ENCODE data around the gene SHE. TPM values are rescaled to one million over a fixed set of nuclear protein-coding genes. Genes with fewer than 3 reads are reported as not detected.

SHE gene
- total RNA-seq, 1 experiment from 2014 or later: not detected

DNA sequence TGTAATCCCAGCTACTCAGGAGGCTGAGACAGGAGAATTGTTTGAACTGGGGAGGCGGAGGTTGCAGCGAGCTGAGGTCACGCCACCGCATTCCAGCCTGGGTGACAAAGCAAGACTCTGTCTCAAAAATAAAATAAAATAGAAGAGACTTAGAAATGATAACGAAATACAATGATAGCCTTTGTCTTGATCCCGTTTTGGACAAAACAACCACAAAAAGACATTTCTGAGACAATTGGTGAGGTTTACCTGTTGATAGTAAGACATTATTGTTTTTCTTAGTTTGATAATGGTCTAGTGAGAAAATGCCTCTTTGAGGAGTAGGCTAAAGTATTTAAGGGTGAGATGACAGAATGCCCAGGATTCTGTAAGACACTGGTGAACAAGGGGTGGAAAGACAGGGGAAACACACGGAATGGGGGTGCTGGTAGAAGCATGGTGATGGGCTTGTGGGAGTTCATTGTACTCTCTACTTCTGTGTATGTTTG lies 11.9 kb upstream of the SHE start:
- intact Hi-C loops (cut with micrococcal nuclease): no loop called here
- CTCF ChIA-PET: no interaction called here
- Histone ChIP-seq H3K36me3 (ENCODE audit: control insufficient read depth in 1 of 2, insufficient read depth in 2 of 2, low read length in 2 of 2) (no peaks in the 10 kb centered on the region), H3K27me3 (ENCODE audit: insufficient read depth, low read length) (no peaks in the 10 kb centered on the region), H3K9me2 (ENCODE audit: insufficient read depth) (no peaks in the 10 kb centered on the region), H3K27ac (ENCODE audit: low read depth, low read length) (no peak overlapping the region), H3K9me3 (ENCODE audit: control insufficient read depth in 1 of 2, insufficient read depth in 1 of 2, low read depth in 1 of 2, low read length in 2 of 2) (no peaks in the 10 kb centered on the region), H3K4me1 (ENCODE audit: control insufficient read depth in 1 of 2, insufficient read depth in 2 of 2, low read length in 2 of 2) (0 out of 4 replicates have a peak, but pooled peaks cover 0 to 3% of the 10 kb centered on the region in 2 experiments), H3K4me3 (replicated peaks in 1 of 2; ENCODE audit: low read depth in 1 of 2, low read length in 2 of 2) (no peak overlapping the region), H3K9ac (ENCODE audit: low read length) (no peak overlapping the region), H3K4me2 (ENCODE audit: low read length) (no peak overlapping the region), H4K20me1 (ENCODE audit: insufficient read depth) (no peaks in the 10 kb centered on the region), H3K79me2 (ENCODE audit: insufficient read depth, low read length) (no peaks in the 10 kb centered on the region), H2AFZ (ENCODE audit: low read depth, low read length, poor library complexity, severe bottlenecking) (no peak overlapping the region)
- RAD21 ChIA-PET (ENCODE audit: low non-redundant PET in 1 of 2, low total read pairs in 2 of 2, uncharacterized antibody in 2 of 2, unreplicated experiment in 2 of 2): interaction anchor here in 1 of 2 experiments (0.6 kb wide), 1 partner anchor 810 kb away, joined by 3 read pairs; no protein-coding TSS in a partner anchor
- POLR2A ChIA-PET: no interaction called here
- ATAC-seq (no peak), DNase-seq (ENCODE audit: low read depth, low spot score) (no peak)
- no peak for TF ChIP-seq ZFX (IDR thresholded peaks at IDR 0.05)
- BruUV-seq (replicated peaks): no TSS peak

DNA sequence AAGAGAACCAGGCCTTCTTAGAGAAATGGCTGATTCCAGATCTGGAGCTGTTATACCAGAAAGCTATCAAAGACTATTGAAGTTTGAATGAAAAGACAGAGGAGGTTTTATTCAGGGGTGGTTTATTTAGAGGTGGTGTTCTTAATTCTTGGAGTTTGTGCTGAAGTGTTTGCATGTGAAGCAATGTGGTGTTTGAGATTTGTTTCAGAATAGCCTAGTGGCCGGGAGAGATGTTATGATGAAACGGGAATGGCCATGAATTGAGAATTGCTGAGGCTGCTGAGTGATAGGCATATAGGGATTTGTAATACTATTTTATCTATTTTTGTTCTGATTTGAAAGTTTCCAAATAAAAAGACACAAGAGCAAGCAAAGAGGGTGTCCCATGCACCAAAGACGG lies 10.5 kb upstream of the SHE start:
- H4K20me1 ChIP-seq (ENCODE audit: insufficient read depth): no peaks in the 10 kb centered on the region
- RAD21 ChIA-PET (ENCODE audit: low non-redundant PET in 1 of 2, low total read pairs in 2 of 2, uncharacterized antibody in 2 of 2, unreplicated experiment in 2 of 2): no interaction called here
- TF ChIP-seq, protein P1, sequence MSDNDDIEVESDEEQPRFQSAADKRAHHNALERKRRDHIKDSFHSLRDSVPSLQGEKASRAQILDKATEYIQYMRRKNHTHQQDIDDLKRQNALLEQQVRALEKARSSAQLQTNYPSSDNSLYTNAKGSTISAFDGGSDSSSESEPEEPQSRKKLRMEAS (IDR thresholded peaks at IDR 0.05): no peak
- TF ChIP-seq CBX3 (IDR thresholded peaks at IDR 0.05; ENCODE audit: low read depth) (no peak), POLR2A (IDR thresholded peaks at IDR 0.05; ENCODE audit: borderline replicate concordance, extremely low read depth, insufficient read depth, insufficient read length) (no peak), YY1 (IDR thresholded peaks at IDR 0.05; ENCODE audit: extremely low read depth, insufficient replicate concordance, low read depth, low read length) (no peak), ZNF274 (IDR thresholded peaks at IDR 0.05; ENCODE audit: low read depth, low read length) (no peak), SIN3A (IDR thresholded peaks at IDR 0.05; ENCODE audit: low read depth) (no peak), ZFX (IDR thresholded peaks at IDR 0.05) (no peak), SP1 (IDR thresholded peaks at IDR 0.05; ENCODE audit: low read depth) (no peak), EZH2 (IDR thresholded peaks at IDR 0.05) (no peak)
- TF ChIP-seq, protein P2, sequence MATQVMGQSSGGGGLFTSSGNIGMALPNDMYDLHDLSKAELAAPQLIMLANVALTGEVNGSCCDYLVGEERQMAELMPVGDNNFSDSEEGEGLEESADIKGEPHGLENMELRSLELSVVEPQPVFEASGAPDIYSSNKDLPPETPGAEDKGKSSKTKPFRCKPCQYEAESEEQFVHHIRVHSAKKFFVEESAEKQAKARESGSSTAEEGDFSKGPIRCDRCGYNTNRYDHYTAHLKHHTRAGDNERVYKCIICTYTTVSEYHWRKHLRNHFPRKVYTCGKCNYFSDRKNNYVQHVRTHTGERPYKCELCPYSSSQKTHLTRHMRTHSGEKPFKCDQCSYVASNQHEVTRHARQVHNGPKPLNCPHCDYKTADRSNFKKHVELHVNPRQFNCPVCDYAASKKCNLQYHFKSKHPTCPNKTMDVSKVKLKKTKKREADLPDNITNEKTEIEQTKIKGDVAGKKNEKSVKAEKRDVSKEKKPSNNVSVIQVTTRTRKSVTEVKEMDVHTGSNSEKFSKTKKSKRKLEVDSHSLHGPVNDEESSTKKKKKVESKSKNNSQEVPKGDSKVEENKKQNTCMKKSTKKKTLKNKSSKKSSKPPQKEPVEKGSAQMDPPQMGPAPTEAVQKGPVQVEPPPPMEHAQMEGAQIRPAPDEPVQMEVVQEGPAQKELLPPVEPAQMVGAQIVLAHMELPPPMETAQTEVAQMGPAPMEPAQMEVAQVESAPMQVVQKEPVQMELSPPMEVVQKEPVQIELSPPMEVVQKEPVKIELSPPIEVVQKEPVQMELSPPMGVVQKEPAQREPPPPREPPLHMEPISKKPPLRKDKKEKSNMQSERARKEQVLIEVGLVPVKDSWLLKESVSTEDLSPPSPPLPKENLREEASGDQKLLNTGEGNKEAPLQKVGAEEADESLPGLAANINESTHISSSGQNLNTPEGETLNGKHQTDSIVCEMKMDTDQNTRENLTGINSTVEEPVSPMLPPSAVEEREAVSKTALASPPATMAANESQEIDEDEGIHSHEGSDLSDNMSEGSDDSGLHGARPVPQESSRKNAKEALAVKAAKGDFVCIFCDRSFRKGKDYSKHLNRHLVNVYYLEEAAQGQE (IDR thresholded peaks at IDR 0.05; ENCODE audit: low read depth): no peak
- TF ChIP-seq, protein P3, sequence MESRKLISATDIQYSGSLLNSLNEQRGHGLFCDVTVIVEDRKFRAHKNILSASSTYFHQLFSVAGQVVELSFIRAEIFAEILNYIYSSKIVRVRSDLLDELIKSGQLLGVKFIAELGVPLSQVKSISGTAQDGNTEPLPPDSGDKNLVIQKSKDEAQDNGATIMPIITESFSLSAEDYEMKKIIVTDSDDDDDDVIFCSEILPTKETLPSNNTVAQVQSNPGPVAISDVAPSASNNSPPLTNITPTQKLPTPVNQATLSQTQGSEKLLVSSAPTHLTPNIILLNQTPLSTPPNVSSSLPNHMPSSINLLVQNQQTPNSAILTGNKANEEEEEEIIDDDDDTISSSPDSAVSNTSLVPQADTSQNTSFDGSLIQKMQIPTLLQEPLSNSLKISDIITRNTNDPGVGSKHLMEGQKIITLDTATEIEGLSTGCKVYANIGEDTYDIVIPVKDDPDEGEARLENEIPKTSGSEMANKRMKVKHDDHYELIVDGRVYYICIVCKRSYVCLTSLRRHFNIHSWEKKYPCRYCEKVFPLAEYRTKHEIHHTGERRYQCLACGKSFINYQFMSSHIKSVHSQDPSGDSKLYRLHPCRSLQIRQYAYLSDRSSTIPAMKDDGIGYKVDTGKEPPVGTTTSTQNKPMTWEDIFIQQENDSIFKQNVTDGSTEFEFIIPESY (IDR thresholded peaks at IDR 0.05; ENCODE audit: extremely low read depth, insufficient replicate concordance, low read length): no peak
- DNase-seq (ENCODE audit: low read depth, low spot score) (no peak), ATAC-seq (no peak)
- H3K36me3 ChIP-seq (ENCODE audit: control insufficient read depth in 1 of 2, insufficient read depth in 2 of 2, low read length in 2 of 2): no peaks in the 10 kb centered on the region
- no peak overlapping the region for H3K27ac ChIP-seq (ENCODE audit: low read depth, low read length)
- H2AFZ ChIP-seq (ENCODE audit: low read depth, low read length, poor library complexity, severe bottlenecking): no peak overlapping the region
- no peak overlapping the region for H3K9ac ChIP-seq (ENCODE audit: low read length)
- CTCF ChIA-PET: interaction anchor here (0.8 kb wide), 1 partner anchor 21 kb away, joined by 3 read pairs; no protein-coding TSS in a partner anchor
- 0 out of 2 replicates have a peak, but pooled peaks cover 5% of the 10 kb centered on the region for H3K27me3 ChIP-seq (ENCODE audit: insufficient read depth, low read length)
- 0 out of 4 replicates have a peak, but pooled peaks cover 0 to 3% of the 10 kb centered on the region in 2 experiments for H3K4me1 ChIP-seq (ENCODE audit: control insufficient read depth in 1 of 2, insufficient read depth in 2 of 2, low read length in 2 of 2)
- no peaks in the 10 kb centered on the region for H3K79me2 ChIP-seq (ENCODE audit: insufficient read depth, low read length)
- H3K9me2 ChIP-seq (ENCODE audit: insufficient read depth): no peaks in the 10 kb centered on the region
- no TSS peak for BruUV-seq (replicated peaks)
- POLR2A ChIA-PET: no interaction called here
- no peak overlapping the region for H3K4me3 ChIP-seq (replicated peaks in 1 of 2; ENCODE audit: low read depth in 1 of 2, low read length in 2 of 2)
- no peak overlapping the region for H3K4me2 ChIP-seq (ENCODE audit: low read length)
- no peaks in the 10 kb centered on the region for H3K9me3 ChIP-seq (ENCODE audit: control insufficient read depth in 1 of 2, insufficient read depth in 1 of 2, low read depth in 1 of 2, low read length in 2 of 2)
- intact Hi-C loops (cut with micrococcal nuclease): no loop called here
